ENCODE measurements around the gene TSPO.

GRCh38 chr22:43128928-43129424 is 22.4 kb upstream of the TSPO start:
- TF ChIP-seq CTCF (conservative IDR thresholded peaks at IDR 0.05) (no peak), EZH2 (IDR thresholded peaks at IDR 0.05; ENCODE audit: low read depth) (no peak)

All from PC-9 (cell line).